GM15510 (cell line): ENCODE data around the gene GFI1B.

Experiments used
- POLR2A ChIP-seq: IDR thresholded peaks from 3 replicates; pipeline ENCODE4 v1.6.1; 2011; ENCODE audit warnings: borderline replicate concordance; ENCODE audit not compliant: insufficient read length; ENCODE audit errors: extremely low read depth

Gene GFI1B

DNA sequence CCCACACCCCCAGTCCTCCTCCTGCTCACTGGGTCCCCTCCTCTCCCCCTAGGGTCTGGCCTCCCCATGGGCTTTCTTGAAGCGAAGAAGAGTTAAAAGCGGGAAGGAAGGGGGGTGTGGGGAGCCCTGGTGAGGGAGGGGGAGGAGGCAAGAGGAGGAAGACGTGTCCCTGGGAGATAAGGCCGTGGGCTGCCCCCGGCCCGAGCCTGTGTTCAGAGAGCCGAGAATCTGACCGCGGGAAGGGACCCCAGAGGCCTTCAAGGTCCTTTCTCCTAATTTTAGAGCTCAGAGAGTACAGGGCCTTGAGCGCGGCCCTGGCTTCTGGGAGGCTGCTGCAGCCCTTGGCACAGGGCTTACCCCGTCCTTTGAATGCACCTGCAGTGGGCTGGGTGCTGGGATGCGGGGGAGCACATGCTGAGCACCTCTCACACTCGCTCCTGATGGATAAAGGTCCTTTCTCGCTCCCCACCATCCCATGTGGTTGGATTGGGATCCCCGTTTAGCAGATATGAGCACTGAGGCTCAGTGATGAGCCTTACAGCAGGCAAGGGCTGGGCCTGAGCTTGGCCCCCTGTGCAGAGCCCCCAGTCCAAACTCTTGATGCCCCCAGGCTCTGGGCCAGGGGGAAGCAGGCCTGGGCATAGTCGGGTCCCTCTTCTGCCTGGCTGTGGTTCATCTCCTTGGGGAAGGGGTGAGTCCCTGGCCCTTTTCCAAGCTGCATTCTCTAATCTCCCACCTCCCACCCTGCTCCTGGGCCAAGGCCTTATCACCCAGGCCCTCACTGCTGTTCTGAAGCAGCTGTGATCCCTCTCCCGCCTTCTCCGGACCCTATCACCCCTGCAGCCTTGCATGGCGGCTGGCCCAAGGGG is 5.9 kb downstream of the GFI1B start:
- TF ChIP-seq POLR2A = no peak

DNA sequence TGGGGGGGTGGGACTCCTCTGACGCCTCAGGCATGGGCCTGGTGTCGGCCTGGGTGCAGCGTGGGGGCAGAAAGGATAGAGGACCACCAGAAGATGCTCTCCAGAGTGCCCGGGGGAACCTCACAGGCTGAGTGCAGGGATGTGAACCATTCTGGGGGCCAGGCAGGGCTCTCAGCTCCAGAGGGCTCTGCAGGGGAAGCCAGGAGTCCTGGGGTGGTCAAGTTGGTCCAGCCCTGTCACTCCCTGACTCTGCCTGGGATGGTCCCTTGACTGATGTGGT is 6.5 kb downstream of the GFI1B start:
- no peak for TF ChIP-seq POLR2A

DNA sequence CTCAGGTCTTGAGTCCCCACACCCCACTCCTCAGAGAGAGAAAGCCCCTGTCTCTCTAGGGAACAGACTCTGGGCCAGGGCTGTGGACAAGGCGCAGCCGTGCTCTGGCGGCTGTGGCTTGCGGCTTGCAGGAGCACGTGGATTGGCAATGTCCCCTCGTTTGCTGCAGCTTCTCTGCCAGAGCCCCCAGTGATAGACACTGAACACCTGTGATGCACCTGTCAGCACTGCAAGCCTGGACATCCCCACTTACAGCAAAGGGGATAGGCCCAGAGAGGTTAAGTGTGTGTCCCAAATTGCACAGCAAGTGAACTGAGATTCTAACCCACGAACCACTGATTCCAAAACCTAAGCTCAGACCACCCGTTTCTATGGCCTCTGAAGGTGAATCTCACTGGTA is 7.0 kb downstream of the GFI1B start:
- TF ChIP-seq POLR2A = no peak

DNA sequence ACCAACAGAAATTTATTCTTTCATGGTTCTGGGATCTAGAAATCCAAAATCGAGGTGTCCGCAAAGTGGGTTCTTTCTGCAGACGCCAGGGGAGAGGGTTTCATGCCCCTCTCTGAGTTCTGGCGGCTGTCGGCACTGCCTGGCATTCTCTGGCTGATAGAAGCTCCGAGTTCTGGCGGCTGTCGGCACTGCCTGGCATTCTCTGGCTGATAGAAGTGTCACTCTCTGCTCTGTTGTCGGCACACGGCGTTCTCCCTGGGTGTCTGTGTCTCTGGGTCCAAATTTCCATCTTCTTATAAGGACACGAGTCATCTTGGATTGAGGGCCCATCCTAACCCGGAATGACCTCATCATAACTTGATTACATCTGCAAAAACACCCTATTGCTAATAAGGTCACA is 7.6 kb downstream of the GFI1B start:
- TF ChIP-seq POLR2A = no peak

DNA sequence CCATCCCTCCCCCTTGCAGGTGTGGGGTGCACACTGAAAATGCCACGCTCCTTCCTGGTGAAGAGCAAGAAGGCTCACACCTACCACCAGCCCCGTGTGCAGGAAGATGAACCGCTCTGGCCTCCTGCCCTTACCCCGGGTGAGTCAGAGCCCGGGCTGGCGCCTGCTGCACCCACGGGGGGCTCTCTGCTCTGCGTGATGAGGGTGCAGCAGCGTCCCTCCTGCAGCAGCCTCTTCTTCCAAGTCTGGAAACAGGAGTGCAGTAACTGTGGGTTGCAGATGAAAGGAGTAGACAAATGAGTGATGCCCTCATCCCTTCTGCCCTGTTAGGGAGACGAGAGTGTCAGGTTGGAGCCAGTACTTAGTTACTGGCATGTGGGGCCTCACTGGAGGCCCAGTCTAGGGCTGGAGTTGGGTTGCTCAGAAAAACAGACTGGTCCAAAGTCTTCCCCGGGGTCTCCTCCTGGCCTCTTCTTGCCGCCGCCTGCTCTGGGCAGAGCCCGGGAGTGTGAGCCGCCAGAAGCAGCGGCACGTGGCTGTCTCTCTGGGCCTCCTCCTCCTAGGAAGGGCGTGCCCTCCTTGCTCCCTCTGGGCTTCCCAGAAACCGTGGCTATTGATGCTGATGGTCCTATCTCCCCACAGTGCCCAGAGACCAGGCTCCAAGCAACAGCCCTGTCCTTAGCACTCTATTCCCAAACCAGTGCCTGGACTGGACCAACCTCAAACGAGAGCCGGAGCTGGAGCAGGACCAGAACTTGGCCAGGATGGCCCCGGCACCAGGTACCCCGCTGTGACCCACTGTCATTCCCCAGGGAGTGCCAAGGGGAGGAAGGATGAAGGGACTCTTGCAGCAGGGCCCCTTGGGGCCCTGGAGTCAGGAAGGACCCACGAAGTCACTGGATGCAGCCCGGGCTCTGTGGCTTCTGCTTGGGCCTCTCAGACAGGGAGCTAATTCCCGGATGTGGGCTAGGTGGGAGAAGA is 8.4 kb downstream of the GFI1B start:
- TF ChIP-seq POLR2A = no peak

DNA sequence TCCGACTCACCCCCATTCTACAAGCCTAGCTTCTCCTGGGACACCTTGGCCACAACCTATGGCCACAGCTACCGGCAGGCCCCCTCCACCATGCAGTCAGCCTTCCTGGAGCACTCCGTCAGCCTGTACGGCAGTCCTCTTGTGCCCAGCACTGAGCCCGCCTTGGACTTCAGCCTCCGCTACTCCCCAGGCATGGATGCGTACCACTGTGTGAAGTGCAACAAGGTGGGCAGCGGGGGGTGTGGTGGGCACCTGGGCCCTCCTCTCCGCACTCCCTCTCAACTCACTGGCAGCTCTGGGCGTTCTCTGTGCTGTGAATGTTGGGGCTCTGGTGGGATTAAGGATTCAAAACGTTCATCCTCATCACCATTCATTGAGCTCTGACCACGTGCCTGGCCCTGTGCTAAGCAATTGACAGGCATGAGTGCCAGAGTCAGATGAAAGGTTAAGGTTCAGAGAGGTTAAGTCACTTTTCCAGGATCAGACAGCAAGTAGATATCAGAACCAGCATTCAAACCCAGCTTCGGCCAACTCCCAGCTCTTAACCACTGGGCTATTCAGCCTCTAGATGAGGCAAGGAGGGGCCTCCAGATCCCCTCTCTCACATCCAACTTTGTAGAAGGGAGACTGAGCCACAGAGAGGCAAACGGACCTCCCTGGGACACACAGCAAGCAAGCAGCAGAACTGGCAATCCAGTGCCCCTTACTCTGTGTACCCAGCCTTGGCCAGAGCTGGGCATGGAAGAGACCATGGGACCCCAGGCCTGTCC is 9.9 kb downstream of the GFI1B start:
- no peak for TF ChIP-seq POLR2A

DNA sequence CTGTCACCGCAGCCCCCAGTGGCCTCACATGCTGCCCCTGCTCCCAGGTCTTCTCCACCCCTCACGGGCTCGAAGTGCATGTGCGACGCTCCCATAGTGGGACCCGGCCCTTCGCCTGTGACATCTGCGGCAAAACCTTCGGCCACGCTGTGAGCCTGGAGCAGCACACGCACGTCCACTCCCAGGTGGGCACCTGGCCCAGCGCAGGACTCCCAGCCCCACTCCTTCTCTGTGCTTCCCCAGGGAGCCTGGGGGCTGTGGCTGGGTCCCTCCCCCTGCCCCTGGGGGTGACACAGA is 10.5 kb downstream of the GFI1B start:
- no peak for TF ChIP-seq POLR2A

DNA sequence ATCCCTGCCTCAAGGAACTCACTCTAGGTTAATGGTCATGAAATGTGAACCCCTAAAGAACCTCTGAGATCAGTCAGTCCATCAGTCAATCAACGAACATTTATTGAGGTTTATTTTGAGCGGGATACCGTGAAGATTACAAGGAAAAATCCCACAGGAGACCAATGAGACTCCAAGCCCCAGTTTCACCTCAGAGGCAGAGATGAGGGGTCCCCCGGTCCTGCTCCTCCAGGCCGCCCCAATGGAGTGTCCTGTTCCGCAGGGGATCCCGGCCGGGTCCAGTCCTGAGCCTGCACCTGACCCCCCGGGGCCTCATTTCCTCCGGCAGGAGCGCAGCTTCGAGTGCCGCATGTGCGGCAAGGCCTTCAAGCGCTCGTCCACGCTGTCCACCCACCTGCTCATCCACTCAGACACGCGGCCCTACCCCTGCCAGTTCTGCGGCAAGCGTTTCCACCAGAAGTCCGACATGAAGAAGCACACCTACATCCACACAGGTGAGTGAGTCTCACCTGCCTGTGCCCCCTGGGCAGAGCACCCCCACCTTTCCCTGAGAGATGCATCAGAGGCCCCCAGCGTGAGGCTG is 11.0 kb downstream of the GFI1B start:
- no peak for TF ChIP-seq POLR2A

DNA sequence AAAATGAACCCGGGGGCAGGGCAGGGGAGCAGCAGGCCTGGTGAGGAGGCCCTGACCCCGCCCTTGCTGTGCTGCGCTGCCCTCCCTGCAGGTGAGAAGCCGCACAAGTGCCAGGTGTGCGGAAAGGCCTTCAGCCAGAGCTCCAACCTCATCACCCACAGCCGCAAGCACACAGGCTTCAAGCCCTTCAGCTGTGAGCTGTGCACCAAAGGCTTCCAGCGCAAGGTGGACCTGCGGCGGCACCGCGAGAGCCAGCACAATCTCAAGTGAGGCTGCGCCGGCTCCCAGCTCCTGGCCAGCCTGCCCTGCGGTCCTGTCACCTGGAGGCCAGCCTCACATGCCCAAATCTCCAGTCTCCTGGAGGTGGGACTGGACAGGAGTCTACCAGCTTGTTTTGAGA is 12.3 kb downstream of the GFI1B start:
- TF ChIP-seq POLR2A = no peak

DNA sequence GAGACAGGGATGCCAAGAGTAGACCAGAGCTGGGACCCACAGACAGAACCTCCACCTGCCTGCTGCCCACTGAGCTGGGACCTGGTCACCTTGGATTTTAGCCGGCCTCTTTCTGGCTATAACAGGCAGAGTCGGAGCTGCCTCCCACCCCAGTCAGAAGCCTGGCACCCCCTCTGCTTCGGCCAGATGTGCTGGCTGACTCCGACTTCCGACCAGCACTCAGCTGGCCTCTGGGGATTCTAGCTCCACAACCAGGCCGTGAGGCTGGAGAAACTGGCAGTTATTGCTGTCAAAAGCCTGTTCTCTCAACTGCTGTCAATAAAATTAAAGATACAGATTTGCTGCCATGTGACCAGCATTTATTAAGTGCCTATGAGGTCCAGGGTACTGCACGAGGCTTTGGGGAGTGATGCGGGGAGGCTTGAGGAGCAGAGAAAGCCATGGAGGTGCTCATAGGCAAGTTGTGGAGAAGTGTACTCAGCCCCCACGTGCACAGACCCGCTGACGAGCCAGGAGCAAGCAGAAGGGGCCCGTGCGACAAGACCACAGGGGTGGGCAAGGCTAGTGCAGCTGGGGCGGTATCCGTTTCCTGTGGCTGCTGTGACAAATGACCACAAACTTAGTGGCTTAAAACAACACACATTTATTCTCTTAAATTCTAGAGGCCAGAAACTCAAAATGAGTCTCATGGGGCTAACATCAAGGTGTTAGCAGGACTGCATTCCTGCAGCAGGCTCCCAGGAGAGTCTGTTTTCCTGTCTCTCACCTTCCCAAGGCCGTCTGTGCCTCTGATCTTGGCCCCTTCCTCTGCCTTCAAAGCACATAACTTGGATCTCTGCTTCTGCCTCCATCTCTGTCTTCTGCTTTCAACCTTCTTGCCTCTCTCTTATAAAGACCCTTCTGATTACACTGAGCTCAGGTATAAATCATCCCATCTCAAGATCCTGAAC is 13.1 kb downstream of the GFI1B start:
- no peak for TF ChIP-seq POLR2A

DNA sequence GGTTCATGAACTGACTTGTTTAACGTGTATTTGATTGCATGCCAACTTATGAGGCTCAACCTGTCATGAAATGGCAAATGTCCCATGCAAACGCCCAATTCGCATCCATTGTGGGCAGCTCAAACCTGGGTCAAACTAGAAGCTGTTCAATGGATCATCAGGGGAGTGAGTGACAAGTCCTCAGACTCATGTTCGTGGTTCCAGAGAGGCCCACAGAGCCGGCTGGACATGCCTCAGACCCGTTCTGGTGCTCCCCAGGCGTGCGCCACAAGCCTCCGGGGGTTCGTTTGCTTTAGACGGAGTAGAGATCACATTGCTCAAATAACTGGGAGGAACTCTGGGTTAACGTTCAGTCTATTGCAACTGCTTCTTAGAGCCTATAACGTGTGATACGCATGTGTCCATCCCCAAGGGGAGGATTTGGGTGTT is 15.0 kb downstream of the GFI1B start:
- TF ChIP-seq POLR2A = no peak

DNA sequence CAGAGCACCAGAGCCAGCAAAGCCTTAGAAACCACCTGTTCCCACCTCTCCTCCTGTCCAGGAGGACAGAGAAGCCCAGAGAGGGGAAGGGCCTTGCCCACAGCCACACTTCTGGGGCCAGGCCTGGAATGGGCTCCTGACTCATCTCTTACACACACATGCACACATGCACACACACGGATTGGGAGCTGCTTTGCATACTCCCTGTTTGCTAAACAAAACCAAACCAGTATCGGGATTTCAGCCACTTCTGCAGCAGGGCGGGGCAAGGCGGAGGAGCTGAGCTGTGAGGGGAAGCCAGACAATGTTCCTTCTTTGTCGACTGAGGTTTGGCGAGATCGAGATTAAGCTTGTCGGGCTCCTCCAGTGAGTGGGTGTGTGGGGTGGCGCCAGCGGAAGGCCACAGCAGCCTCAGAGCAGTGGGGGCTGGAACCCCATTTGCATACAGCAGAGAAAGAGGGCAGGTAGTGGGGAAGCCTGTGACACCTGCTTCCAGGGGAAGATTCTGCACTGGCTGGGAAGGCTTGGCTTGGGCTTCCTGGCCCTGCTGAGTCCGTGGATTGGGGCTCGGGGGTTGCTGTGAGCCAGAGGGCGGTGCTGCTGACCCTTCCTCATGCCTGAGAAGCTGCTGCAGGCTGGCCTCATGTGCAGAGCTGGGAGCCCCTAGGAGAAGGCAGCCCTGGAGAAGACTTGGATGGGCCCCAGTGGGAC is 16.1 kb downstream of the GFI1B start:
- TF ChIP-seq POLR2A = no peak

DNA sequence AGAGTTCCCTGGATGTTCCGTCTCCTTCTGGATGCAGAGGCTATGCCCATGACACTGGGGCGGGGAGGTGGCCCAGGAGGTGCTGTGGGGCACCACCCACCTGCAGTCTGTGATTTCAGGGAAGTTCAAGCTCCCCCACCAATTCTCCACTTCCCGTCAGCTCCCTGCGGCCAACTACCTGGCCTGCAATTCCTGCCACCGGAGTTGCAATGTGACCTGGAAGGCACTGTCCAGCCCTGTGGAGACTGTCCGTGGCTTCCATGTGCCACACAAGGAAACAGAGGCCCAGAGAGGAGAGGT is 16.6 kb downstream of the GFI1B start:
- TF ChIP-seq POLR2A = no peak

DNA sequence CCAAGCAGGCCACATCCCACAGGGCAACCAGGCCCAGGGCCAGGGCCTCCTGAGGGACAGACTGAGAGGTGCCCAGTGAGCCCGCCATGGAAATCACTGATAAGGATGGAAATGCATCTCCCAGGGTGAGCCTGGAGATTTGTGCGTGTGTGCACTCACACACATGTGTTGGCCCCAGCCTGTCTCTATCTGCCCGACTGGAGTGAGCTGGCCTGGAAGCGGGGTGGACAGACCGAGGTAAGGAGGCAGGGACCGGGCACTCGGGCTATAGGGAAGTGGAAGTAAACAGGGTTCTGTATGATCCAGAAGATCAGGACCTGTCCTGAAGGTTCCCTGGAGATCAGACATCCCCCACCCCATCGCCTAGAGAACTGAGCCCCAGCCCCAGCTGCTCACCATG is 17.4 kb downstream of the GFI1B start:
- TF ChIP-seq POLR2A = no peak

DNA sequence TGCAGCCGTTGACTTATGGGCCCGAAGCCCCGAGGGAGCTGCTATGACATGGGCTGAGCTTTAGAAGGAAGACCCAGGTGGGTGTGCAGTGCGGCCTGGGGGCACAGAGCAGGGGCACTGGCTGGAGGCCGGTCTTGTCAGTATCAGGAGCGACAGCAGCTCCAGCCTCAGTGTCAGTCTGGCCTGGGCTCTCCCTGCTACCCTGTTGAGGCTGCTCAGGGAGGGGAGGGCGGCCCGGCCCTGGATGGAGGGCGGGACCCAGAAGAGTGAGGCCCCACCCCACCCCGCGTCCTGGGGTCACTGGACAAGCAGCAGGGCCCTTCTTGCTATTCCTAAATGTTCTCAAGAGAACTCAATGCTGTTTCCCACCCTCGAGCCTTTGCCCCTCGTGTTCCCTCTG is 18.0 kb downstream of the GFI1B start:
- TF ChIP-seq POLR2A = no peak
